Thoracic aorta (tissue), 2 donors: ENCODE data around the gene ZNF496. TPM values are rescaled to one million over a fixed set of nuclear protein-coding genes. Genes with fewer than 3 reads are reported as not detected.

ENCODE experiments used
- ATAC-seq: fragments of 150-250 bp; one replicate; pipeline ENCODE4 v1.8.0; 2017; ENCODE audit warnings: low read depth; ENCODE audit not compliant: insufficient number of reproducible peaks, low FRiP score
- DNase-seq: peaks from one replicate; pipeline ENCODE4 v3.0.0-alpha.2; 2020; ENCODE audit warnings: low spot score
- H3K27ac ChIP-seq, 2 donors: fragments of 200-600 bp; sonication (generic); 1 replicate in 1 of 2; 2 replicates in 1 of 2; pipeline ENCODE4 v1.5.1; 2016; ENCODE audit warnings: mild to moderate bottlenecking in 2 of 2, moderate library complexity in 2 of 2
- H3K27me3 ChIP-seq: fragments of 200-600 bp; sonication (generic); replicated peaks from 2 replicates; pipeline ENCODE4 v1.6.0; 2016; ENCODE audit warnings: mild to moderate bottlenecking; ENCODE audit not compliant: insufficient read depth
- H3K36me3 ChIP-seq: fragments of 200-600 bp; sonication (generic); one replicate; pipeline ENCODE4 v1.5.1; 2016
- H3K4me1 ChIP-seq, 2 donors: fragments of 200-600 bp; sonication (generic); 1 replicate in 1 of 2; 2 replicates in 1 of 2; pipeline versions ENCODE4 v1.5.1 to v1.6.0; 2016; ENCODE audit warnings: low read depth in 2 of 2, mild to moderate bottlenecking in 1 of 2; ENCODE audit not compliant: control insufficient read depth in 1 of 2
- H3K4me3 ChIP-seq: fragments of 200-600 bp; sonication (generic); 2 replicates; pipeline ENCODE4 v1.5.1; 2016; ENCODE audit warnings: mild to moderate bottlenecking
- H3K9me3 ChIP-seq: fragments of 200-600 bp; sonication (generic); 2 replicates; pipeline ENCODE4 v1.5.1; 2016
- CTCF ChIP-seq: fragments of 200-600 bp; sonication (generic); IDR thresholded peaks from one replicate; pipeline ENCODE4 v1.5.1; 2019; ENCODE audit warnings: antibody characterized with exemption
- total RNA-seq, 2 donors: library from RNA; depleted of rRNA; stranded (reverse); fragments of >200 nt; gene quantifications; one replicate each; pipeline versions ENCODE4 v1.1.0 to v1.2.3, GENCODE V29; 2016

Gene ZNF496
- total RNA-seq, 2 donors from 2014 or later: 37.0 to 55.4 TPM

DNA sequence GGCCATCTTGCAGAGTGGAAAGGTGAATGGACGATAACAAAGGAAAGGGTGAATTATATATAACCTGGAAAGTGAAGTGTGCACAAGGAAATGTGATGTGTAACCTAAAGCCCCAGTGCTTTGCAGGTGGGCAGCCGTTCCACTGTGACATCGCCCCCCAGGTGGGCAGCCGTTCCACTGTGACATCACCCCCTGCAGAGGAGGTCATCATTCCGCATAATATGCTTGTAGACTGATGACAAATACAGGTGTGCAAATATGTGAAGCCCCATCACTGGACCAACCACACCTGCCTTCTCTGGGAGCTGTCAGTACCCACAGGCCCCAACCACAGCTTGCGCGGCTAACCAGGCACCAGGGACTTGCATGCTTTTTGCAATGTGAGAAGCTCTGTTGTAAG lies 4.7 kb upstream of the ZNF496 start:
- no peak for DNase-seq
- Histone ChIP-seq H3K36me3 (no peaks in the 10 kb centered on the region), H3K4me1 (peaks cover 0 to 9% of the 10 kb centered on the region in 2 donors), H3K27me3 (no peaks in the 10 kb centered on the region), H3K4me3 (no peak overlapping the region), H3K9me3 (no peaks in the 10 kb centered on the region), H3K27ac (no peak overlapping the region)
- ATAC-seq: no peak
- no peak for TF ChIP-seq CTCF

DNA sequence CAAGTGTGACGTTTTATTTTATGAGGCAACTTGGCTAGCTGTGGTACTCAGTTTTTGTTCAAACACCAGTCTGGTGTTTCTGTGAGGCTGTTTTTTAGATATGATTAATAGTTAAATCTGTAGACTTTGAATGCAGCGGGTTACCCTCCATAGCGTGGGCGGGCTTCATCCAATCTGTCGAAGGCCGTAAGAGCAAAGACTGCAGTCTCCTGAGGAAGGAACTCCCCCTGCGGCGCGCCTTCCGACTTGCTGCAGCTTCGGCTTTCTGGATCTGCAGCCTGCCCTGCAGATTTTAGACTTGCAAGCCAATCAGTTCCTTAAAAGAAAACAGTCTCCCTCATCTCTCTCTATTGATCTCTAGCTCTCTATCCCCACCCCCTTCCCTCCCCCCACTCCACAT lies 4.2 kb upstream of the ZNF496 start:
- no peak for TF ChIP-seq CTCF
- no peak for ATAC-seq

GRCh38 chr1:247334378-247335133 lies 2.9 kb upstream of the ZNF496 start:
- H3K27ac ChIP-seq: no peak overlapping the region
- ATAC-seq (no peak), DNase-seq (no peak)
- H3K4me3 ChIP-seq: no peak overlapping the region
- no peaks in the 10 kb centered on the region for H3K36me3 ChIP-seq
- H3K9me3 ChIP-seq: no peaks in the 10 kb centered on the region
- H3K27me3 ChIP-seq: no peaks in the 10 kb centered on the region
- no peak for TF ChIP-seq CTCF
- H3K4me1 ChIP-seq: peaks cover 6 to 21% of the 10 kb centered on the region in 2 donors

More for the DNA sequence above, 4.2 kb upstream of the ZNF496 start:
- Histone ChIP-seq H3K27ac (no peak overlapping the region), H3K27me3 (no peaks in the 10 kb centered on the region), H3K4me3 (no peak overlapping the region), H3K9me3 (no peaks in the 10 kb centered on the region), H3K4me1 (peaks cover 0 to 11% of the 10 kb centered on the region in 2 donors), H3K36me3 (no peaks in the 10 kb centered on the region)
- DNase-seq: no peak

DNA sequence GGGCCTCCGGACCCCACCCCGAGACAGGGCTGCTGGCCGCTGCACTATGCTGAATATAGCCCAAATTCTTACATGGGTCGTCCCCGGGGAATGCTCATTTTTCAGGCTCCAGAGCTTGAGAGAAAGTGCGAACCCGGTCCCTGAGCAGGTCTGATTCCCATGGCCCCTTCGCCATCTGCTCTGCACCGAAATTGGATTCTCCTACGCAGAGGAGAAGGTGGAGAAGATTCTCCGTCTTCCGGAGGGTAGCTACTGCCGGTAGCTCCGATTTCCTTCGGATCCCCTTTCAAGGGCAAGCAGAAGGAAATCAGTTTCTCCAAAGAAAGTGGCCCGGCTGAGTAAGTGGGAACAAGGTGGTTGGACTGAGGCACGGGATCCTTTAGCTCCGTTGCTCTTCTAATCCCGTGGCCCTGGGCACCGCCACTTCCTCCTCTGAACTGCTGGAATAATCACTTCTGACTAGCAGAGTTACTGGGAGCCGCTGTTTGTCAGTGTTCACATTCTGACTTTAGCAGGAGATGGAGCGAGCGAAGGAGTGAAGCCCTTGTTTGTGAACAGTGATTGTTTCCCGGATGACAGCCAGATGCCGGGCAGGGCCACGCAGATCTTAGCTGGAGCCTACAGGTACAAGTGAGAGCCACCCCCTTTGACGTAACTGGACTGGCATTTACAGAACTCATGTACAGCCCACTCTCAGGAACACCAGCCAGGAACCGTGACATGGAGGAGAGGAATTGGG lies 1.1 kb upstream of the ZNF496 start:
- H3K27me3 ChIP-seq: no peaks in the 10 kb centered on the region
- H3K4me1 ChIP-seq: peaks cover 6 to 21% of the 10 kb centered on the region in 2 donors
- H3K4me3 ChIP-seq: peak overlapping the region; percentile 96
- peaks cover 14% of the 10 kb centered on the region for H3K36me3 ChIP-seq
- no peak for ATAC-seq
- H3K27ac ChIP-seq: peak overlapping the region; percentile 70 to 91
- H3K9me3 ChIP-seq: no peaks in the 10 kb centered on the region
- no peak for TF ChIP-seq CTCF
- DNase-seq: no peak

GRCh38 chr1:247332215-247332622 lies 552 bp upstream of the ZNF496 start:
- Histone ChIP-seq H3K36me3 (peaks cover 16% of the 10 kb centered on the region), H3K4me3 (peak overlapping the region; percentile 96), H3K27ac (peak overlapping the region; percentile 70 to 91), H3K9me3 (no peaks in the 10 kb centered on the region), H3K4me1 (peaks cover 6 to 21% of the 10 kb centered on the region in 2 donors), H3K27me3 (no peaks in the 10 kb centered on the region)
- ATAC-seq (no peak), DNase-seq (no peak)
- no peak for TF ChIP-seq CTCF
